ENCODE measurements around the gene SLC15A3.
A peak's percentile ranks its signal among the peaks of the same experiment; 100 is the strongest.

The SLC15A3 gene

DNA sequence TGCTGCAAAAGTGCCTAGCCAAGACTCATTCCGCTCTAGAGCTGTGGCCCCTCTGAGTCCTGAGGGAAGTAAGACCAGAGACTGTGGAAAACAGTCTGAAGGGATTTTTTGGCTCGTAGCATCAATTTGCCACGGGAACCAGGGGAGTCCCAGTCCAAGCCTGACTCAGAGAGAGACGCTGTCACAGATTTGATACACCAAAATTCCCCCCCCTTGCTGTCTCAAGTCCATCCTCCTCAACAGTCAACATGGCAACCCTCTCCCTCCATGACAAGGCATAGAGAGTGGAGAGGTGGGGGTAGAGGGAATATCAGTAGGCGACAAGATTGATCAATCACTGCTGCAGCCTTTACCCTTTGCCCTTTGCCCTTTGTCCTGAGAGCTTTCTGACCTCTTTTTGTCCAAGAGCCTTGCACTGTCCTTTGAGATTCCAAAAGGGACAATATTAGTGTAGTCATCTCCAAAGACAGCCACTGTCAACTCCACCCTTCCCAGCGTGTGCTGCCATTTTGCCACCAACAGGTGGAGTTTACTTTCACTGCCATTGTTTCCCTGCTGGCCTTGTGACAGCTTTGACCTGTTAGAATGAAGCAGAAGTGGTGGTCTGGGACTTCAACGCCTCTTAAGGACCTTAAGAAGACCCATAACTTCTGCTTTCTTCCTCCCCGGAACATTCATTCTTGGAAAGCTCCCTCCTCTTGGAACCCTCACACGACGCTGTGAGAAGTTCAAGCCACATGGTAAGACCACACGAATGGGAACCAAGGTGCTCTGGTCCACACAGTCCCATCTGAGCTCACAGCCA lies 7.3 kb downstream of the SLC15A3 start:
- peak; percentile 40 for DNase-seq

DNA sequence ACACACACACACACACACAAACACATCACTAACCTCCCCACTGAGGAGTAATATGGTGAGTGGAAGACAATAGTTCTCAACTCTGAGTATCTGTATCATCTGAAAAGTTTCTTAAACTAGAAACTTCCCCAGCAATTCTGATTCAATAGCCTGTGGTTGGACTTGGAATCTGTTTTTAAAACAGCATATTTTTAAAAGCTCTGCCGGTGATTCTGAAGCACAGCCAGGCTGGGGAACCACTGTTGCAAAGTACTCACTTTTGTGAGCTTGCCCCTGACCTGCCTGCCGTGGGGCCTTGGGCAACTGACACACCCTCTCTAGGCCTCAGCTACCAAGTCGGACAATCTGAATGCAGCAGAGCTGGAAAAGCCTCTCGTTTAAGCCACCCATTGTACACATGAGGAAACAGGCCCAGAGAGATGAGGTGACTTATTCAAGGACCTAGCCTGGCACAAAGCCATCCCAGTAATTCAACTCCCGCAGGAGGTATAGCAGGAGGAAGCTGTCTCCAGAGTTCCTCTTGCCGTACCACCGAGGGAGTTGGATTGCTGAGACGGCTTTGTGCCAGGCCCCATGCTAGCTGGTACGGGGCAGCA lies 8.9 kb downstream of the SLC15A3 start:
- DNase-seq, result peak; percentile 26

DNA sequence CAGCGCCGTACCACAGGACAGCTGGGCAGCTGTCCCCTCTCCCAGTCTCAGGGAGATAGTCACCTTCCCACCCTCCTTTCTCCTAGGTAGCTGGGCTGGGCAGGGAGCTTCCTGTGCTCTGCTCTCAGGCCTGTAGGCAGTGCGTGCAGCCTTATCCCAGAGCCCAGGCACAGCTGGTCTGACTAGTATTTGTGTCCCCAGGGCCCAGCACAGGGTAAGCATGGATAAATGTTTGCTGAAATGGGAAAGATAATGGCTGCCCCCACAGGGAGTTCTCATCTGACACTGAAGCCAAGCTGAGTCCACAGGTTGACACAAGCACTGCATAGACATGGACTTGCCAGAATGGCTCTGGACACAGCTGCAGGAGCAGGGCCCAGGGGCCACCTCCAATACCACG lies 9.8 kb downstream of the SLC15A3 start:
- DNase-seq, result peak; percentile 75

DNA sequence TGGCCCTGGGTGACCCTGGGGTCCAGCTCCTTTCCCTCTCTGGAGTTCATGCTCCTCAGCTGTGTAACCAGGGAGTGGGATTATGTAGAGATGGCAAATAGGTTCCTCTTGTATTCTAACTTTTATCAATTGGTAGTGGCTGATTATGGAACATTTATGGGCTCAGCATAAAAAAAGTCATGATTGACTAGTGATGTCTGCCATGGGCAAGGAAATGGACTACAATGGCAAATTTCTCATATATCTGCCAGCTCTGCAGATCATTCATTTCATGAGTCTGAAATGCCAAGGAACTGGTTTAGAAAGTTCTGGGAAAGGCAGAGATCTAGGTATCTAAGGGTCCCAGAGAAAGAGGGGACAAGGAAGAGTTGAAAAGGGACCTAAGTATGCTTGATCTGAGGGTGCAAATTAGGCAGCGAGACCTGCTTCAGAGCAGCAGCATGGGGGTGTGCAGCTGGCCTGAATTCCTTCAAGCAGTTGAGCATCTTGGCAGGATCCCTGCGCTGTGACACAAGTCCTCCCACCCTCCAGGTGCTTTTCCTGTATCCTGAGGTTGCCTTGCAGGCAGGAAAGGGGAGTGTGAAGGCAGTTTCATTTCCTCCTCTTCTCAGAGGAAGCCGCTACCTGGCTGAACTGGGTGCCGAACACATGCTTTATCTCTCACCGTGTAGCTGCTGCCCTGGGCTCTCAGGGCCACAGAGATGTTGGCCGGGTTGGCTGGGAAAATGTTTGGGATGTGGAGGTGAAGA lies 10.4 kb downstream of the SLC15A3 start:
- no peak for DNase-seq

DNA sequence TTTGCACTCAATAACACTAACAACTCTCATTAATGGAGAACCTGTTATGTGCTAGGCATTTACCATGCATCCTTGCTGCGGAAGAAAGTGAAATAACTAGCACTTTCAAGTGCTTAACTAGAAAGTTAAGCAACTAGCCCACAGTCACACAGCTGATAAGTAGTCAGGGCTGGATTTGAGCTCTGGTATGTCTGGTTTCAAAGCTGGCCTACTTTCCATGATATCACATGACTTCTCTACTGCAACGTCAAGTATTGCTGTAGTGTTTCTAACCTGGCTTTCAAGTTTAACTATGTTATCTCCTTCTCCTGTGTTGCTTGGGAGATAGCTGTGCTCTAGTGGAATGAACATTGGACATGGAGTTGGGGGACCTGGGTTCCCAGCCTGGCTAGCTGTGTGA lies 12.1 kb downstream of the SLC15A3 start:
- no peak for DNase-seq

DNA sequence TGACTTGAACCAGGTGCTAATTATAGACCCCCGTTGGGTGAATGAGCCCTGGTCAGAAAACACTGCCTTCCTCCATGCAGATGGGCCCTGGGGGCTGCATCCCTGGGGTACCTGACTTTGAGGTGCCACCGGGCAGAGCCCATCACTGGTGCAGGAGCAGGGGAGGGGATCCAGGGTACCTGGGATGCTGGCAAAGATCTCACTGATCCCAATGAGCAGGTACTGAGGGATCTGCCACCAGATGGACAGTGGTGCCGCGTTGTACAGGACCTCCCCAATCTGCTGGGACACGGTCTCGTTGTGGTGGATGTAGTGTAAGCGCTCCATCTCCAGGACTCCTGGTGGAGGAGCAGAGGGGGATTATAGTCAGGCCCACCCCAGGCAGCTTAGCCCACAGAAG lies 12.7 kb downstream of the SLC15A3 start:
- DNase-seq, result no peak

DNA sequence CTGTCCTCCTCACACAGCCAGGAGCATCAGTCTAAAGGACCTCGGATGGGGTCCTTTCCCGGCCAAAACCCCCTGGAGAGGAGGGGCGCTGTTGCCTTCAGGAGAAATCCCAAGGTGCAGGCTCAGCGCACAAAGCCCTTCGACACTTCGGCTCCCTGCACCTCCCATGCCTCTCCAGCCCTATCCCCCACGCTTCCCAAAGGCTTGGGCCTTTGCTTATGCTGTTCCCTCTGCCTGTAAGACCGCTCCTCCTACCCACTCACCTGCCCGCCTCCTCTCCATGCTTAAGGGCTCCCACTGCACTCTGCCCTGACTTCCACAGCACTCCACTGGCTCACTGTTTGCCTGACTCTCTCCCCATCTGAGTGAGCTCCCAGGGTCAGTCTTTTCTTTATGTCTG lies 13.5 kb downstream of the SLC15A3 start:
- no peak for DNase-seq

DNA sequence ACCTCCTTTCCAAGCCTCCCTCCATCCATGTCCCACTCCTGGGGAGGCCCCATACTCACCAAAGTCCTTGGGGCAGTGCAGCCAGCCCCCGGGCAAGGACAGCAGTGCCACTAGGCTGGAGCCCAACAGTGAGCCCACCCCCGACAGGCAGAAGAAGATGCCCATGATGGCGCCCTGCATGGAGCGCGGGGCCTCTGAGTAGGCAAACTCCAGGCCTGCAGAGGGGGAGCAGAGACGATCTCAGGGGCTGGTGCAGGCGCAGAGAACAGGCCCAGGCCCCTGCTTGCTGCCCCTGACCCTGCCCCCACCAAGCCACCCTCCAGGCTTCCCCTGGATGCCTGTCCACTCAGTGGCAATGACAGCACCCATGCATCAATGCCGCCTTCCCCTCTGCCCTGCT lies 14.2 kb downstream of the SLC15A3 start:
- DNase-seq, result no peak

DNA sequence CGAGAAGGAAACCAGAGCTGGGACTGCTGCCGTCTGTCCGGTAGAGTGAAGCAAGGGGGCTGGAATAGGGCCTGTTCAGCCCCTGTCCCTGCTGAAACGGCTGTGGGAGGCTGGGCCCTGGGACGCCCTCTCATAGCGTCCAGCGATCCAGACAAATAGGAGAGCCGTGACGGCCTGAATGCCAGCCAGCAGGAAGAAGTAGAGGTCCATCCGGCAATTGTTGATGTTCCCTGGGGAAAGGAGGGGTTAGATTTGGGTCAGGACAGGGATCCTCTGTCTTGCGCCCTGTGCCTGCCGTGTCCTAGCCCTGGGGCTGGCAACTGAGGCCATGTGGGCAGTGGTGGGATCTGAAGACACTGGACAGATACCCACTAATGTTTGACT lies 14.8 kb downstream of the SLC15A3 start:
- DNase-seq, result no peak

DNA sequence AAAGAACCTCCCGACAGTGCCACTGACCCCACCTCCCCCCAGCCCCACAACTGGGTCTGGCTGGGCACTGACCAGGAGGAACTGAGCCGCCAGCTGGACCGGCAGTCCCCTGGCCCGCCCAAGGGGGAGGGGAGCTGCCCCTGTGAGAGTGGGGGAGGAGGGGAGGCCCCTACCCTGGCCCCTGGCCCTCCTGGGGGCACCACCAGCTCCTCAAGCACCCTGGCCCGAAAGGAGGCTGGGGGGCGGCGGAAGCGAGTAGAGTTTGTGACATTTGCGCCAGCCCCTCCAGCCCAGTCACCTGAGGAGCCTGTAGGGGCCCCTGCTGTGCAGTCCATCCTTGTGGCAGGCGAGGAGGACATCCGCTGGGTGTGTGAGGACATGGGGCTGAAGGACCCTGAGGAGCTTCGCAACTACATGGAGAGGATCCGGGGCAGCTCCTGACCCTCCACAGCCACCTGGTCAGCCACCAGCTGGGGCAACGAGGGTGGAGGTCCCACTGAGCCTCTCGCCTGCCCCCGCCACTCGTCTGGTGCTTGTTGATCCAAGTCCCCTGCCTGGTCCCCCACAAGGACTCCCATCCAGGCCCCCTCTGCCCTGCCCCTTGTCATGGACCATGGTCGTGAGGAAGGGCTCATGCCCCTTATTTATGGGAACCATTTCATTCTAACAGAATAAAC lies 15.4 kb downstream of the SLC15A3 start:
- no peak for DNase-seq

DNA sequence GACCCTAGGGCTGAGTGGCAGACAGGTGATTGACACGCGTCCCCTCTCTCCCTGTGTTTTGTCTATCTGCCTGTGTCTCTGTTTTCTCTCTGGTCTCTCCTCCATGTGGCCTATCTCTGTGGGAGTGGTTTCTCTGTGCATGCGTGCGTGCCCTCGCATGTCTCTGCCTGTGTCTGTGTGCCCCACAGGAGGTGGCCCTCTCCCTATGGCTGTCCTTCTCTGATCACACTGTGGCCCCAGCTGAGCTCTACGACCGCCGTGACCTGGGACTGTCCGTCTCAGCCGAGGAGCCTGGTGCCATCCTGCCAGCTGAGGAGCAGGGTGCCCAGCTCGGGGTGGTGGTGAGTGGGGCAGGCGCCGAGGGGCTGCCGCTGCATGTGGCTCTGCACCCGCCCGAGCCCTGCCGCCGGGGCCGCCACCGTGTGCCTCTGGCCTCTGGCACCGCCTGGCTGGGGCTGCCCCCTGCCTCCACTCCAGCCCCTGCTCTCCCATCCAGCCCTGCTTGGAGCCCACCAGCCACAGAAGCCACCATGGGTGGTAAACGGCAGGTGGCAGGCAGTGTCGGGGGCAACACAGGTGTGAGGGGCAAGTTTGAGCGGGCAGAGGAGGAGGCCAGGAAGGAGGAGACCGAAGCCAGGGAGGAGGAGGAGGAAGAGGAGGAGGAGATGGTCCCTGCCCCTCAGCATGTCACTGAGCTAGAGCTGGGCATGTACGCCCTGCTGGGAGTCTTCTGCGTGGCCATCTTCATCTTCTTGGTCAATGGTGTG lies 16.1 kb downstream of the SLC15A3 start:
- no peak for DNase-seq

DNA sequence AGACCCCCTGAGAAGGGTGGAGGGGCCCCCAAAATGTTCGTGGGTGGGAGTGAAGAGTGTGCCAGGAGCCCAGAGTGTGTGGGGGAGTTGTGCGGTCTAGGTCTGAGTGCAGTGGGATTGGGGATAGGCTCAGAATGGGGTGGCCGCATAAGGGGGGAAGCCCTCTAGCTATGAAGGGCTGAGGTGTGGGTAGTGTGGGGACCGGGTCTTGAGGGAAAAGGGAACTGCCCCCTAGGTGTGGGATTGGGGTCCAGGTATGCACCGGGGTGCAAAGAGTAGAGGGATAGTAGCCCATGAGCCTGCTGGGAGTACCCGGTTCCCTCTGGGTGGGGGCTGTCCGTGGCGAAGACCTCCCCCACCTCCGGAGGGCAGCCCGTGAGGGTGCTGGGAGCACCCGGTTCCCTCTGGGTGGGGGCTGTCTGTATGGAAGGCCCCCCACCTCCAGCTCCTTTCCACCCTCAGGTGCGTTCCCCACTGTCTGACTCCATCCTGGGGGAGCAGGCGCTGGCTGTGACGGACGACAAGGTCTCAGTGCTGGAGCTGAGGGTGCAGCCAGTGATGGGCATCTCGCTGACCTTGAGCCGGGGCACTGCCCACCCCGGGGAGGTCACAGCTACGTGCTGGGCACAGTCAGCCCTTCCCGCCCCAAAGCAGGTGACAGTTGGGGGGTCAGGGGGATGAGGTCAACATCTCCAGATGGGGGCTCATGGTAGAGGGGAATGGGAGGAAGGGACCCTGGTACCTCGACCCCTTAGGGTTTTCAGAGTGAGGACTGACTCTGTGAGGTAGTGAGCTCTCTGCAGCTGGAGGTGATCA lies 17.0 kb downstream of the SLC15A3 start:
- DNase-seq, result no peak

DNA sequence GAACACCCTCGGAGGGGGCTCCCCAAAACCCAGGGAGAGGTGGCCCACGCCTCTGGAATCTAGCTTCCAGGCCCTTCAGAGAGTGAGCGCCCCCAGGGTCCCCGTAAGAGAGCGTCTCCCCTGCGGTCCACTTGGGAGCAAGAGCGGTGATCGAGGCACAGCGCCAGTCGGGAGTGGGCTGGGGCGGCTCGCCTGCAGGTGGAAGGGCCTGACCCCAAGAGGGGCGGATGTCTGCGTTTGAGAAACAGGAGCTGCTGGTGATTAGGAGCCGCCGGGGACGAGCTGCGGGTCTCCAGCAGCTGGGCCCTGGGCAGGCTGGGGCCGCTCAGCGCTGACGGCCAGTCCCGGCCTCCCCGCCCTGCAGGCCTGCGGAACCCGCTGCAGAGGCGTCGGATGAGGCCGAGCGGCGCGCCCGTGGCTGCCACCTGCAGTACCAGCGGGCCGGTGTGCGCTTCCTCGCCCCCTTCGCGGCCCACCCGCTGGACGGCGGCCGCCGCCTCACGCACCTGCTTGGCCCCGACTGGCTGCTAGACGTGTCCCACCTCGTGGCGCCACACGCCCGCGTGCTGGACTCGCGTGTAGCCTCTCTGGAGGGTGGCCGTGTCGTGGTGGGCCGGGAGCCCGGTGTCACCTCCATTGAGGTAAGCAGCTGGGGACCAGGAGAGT lies 17.7 kb downstream of the SLC15A3 start:
- DNase-seq, result no peak

DNA sequence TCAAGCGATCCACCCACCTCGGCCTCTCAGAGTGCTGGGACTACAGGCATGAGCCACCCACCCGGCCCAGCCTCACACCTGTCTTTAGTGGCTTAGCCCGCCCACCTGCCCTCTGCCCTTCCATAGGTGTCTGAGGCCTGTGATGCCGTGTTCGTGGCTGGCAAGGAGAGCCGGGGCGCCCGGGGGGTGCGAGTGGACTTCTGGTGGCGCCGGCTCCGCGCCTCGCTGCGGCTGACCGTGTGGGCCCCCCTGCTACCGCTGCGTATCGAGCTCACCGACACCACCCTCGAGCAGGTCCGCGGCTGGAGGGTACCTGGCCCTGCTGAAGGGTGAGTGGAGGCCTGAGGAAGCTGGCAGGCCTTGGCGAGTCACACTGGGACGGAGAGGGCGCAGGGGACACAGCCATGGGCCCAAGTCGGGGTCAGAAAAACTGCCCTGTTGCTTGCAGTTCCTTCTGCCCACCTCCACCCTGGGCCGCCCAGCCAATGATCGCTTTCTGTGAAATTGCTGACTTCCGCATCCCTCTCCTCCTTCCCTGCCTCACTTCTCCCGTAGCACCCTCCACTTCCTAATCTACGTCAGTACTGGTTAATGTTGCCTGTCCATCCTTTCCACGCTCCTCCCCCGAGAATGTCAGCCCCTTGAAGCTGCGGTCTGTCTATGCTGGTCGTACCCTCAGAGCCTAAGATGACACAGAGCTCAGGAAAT lies 18.4 kb downstream of the SLC15A3 start:
- no peak for DNase-seq

DNA sequence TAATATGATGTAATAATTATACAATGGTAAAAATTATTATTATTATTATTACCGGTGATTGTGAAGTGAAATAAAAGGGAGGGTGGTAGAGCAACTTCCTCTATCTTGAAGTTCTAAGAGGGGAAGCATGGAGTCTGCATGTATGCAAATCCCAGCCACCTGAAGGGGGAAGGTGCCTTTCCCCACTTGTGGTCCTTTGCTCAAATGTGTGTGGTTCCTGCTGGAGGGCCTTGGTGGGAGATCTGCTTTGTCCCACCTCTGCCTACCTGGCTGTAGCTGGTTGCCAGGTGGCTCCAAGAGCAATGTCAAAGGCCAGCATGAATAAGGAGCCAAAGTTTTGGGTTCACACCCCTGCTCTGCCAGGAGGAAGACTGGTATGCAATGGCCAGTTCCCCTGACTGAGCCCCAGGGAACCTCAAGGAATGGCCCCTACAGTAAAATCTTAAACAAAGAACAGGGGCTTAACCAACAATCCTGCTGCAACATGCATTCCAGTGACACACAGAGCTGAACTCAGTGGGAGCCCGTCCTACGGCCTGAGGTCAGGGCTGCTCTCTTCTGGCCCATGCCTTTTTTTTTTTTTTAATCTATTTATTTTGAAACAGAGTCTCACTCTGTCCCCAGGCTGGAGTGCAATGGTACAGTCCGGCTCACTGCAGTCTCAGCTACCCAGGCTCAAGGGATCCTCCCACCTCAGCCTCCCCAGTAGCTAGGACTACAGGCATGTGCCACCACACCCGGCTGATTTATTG lies 19.2 kb downstream of the SLC15A3 start:
- DNase-seq, result no peak

DNA sequence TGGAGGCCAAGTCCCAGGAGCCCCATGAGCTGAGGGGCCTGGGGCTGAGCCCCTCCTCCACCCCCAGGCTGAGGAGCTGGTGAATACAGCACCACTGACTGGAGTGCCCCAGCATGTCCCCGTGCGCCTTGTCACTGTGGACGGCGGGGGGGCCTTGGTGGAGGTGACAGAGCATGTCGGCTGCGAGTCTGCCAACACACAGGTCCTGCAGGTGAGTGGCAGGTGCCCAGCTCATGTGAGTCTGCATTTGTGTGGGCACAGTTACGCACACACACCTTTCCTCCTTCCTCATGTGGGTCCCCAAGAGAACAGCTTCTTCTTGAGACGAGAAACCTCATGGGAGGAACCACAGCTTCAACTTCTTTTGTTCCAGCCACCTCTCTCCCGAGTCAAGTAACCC lies 20.1 kb downstream of the SLC15A3 start:
- no peak for DNase-seq

DNA sequence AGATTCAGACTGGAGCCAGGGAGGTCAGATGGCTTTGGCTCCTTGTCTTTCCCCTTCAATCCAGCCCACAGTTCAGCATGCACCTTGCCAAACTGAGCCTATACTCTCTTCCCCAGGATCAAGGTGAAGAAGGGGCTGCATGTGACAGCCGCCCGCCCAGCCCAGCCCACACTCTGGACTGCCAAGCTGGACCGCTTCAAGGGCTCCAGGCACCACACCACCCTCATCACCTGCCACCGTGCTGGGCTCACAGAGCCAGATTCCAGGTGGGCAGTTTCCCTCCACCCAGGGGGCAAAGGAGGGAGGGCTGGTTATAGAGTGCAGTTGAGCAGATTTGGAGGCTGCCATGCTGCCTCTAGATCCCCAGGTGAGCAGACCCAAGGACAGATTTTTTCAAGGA lies 21.6 kb downstream of the SLC15A3 start:
- DNase-seq, result no peak

DNA sequence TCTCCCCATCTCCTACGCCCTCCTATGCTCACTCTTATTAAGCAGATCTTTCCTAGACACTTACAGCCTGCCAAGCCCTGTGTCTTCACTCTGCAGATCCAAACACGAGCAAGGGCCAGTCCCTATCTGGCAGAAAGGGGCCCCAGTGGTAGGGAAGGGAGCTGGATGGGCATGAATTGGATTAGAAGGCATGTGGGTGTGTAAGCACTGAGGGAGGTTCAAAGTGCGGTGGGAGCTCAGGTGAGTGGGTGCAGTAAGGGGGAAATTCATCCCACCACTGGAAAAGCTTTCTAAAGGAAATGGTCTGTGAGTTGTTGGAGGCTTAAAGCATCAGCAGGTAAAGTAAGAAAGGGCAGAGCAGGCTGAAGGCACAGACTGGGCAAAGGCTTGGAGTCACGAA lies 22.2 kb downstream of the SLC15A3 start:
- DNase-seq, result no peak

DNA sequence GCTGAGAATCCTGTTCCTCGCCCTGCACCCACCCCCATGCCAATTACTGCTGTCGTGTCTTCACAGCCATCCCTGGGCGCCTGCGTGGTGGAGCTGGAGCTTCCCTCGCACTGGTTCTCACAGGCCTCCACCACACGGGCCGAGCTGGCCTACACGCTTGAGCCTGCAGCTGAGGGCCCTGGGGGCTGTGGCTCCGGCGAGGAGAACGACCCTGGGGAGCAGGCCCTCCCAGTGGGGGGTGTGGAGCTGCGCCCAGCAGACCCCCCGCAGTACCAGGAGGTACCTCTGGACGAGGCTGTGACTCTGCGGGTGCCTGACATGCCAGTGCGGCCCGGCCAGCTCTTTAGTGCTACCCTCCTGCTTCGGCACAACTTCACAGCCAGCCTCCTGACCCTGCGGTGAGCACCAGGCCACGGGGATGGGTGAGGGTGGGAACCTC lies 23.4 kb downstream of the SLC15A3 start:
- DNase-seq, result no peak

DNA sequence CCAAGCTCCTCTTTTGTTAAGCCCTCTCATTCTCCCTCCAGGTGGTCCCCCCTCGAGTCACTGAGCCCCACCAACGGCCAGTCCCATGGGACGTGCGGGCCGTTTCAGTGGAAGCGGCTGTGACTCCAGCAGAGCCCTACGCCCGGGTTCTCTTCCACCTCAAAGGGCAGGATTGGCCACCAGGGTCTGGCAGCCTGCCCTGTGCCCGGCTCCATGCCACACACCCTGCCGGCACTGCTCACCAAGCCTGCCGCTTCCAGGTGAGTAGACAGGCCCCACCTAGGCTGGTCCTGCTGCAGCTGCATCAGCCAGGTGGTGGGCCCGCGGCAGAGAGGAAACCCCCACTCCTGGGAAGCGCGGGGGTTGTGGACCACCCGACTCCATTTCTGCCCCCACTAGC lies 24.4 kb downstream of the SLC15A3 start:
- no peak for DNase-seq
